IMR-90 (cell line): ENCODE results near the gene SOS1. TPM values are rescaled to one million over a fixed set of nuclear protein-coding genes. Genes with fewer than 3 reads are reported as not detected.
A peak's percentile ranks its signal among the peaks of the same experiment; 100 is the strongest.

Source experiments
- ATAC-seq: fragments of 200-7000 bp; cut with Tn5 transposase; 2 replicates; pipeline ENCODE4 v1.9.1; 2020; ENCODE audit warnings: low read depth, mild to moderate bottlenecking, moderate library complexity
- BruUV-seq: library from RNA; stranded (reverse); fragments of 400-500 nt; replicated peaks from 2 replicates; lab custom pipeline; 2021; lab: Mats Ljungman, UMichigan
- CTCF ChIA-PET: fragments of 300-600 bp; formaldehyde crosslinking; extraction: SDS; loops from one replicate; lab custom pipeline; 2021; ENCODE audit warnings: antibody characterized with exemption; lab: Yijun Ruan, JAX
- POLR2A ChIA-PET: fragments of 300-600 bp; sonication (Branson Sonifier 250); formaldehyde crosslinking; loops from one replicate; lab custom pipeline; 2022; ENCODE audit warnings: antibody characterized with exemption; ENCODE audit not compliant: unreplicated experiment; lab: Charles Lee
- DNase-seq: peaks from one replicate; pipeline ENCODE4 v3.0.0; 2013
- H2AFZ ChIP-seq: replicated peaks from 2 replicates; pipeline ENCODE3; 2013; ENCODE audit warnings: low read length, mild to moderate bottlenecking; ENCODE audit not compliant: poor library complexity
- H2AK5ac ChIP-seq: 2 replicates; pipeline ENCODE4 v1.6.1; 2013; ENCODE audit warnings: low read depth, low read length, inconsistent platforms
- H2AK9ac ChIP-seq: replicated peaks from 2 replicates; pipeline ENCODE3; 2013; ENCODE audit warnings: mild to moderate bottlenecking, low read depth, low read length, moderate library complexity; ENCODE audit not compliant: poor library complexity
- H2BK120ac ChIP-seq: 2 replicates; pipeline ENCODE4 v1.6.1; 2013; ENCODE audit warnings: low read depth, low read length, inconsistent platforms
- H2BK15ac ChIP-seq: 3 replicates; pipeline ENCODE4 v1.6.1; 2013; ENCODE audit warnings: low read depth, low read length, inconsistent platforms
- H2BK20ac ChIP-seq: 2 replicates; pipeline ENCODE4 v1.6.1; 2013; ENCODE audit warnings: low read depth, mild to moderate bottlenecking, inconsistent platforms, low read length, moderate library complexity
- H2BK5ac ChIP-seq: 2 replicates; pipeline ENCODE4 v1.6.1; 2013; ENCODE audit warnings: mild to moderate bottlenecking, low read depth, low read length, inconsistent platforms; ENCODE audit not compliant: poor library complexity, severe bottlenecking
- H3K14ac ChIP-seq: replicated peaks from 2 replicates; pipeline ENCODE4 v1.6.1; 2013; ENCODE audit warnings: low read depth, low read length, inconsistent platforms
- H3K18ac ChIP-seq: 2 replicates; pipeline ENCODE4 v1.6.1; 2013; ENCODE audit warnings: low read depth, low read length, control low read depth
- H3K23ac ChIP-seq: 2 replicates; pipeline ENCODE4 v1.6.1; 2013; ENCODE audit warnings: low read depth, low read length, inconsistent platforms
- H3K27ac ChIP-seq: 2 replicates; pipeline ENCODE4 v1.5.1; 2013; ENCODE audit warnings: mild to moderate bottlenecking, control low read depth, low read length; ENCODE audit not compliant: insufficient read depth
- H3K27me3 ChIP-seq: 2 replicates; pipeline ENCODE4 v1.6.1; 2013; ENCODE audit warnings: low read length; ENCODE audit not compliant: control insufficient read depth, insufficient read depth
- H3K36me3 ChIP-seq: 2 replicates; pipeline ENCODE4 v1.6.1; 2013; ENCODE audit warnings: low read length, mixed read lengths; ENCODE audit not compliant: control insufficient read depth, insufficient read depth
- H3K4ac ChIP-seq: 2 replicates; pipeline ENCODE4 v1.6.1; 2013; ENCODE audit warnings: low read depth, low read length, inconsistent platforms
- H3K4me1 ChIP-seq: 2 replicates; pipeline ENCODE4 v1.6.1; 2013; ENCODE audit warnings: low read length, mixed read lengths; ENCODE audit not compliant: control insufficient read depth, insufficient read depth
- H3K4me2 ChIP-seq: 2 replicates; pipeline ENCODE4 v1.6.1; 2013; ENCODE audit warnings: low read depth, mild to moderate bottlenecking, control low read depth, low read length, moderate library complexity
- H3K4me3 ChIP-seq: 2 replicates; pipeline ENCODE4 v1.5.1; 2013; ENCODE audit warnings: low read depth, mild to moderate bottlenecking, control low read depth, low read length, moderate library complexity; ENCODE audit not compliant: insufficient read depth
- H3K56ac ChIP-seq: 2 replicates; pipeline ENCODE4 v1.6.1; 2013; ENCODE audit warnings: low read length, inconsistent platforms; ENCODE audit not compliant: insufficient read depth; ENCODE audit errors: extremely low read depth
- H3K79me1 ChIP-seq, 2 experiments: 2 replicates each; pipeline ENCODE4 v1.6.1; 2013; ENCODE audit warnings: low read length in 2 of 2, inconsistent platforms in 1 of 2, low read depth in 1 of 2
- H3K9ac ChIP-seq: 2 replicates; pipeline ENCODE4 v1.6.1; 2013; ENCODE audit warnings: low read depth, low read length, control low read depth
- H3K9me1 ChIP-seq: 2 replicates; pipeline ENCODE4 v1.6.1; 2013; ENCODE audit warnings: low read length, inconsistent platforms; ENCODE audit not compliant: insufficient read depth
- H3K9me3 ChIP-seq: 2 replicates; pipeline ENCODE4 v1.6.1; 2013; ENCODE audit warnings: low read length; ENCODE audit not compliant: control insufficient read depth, insufficient read depth
- H4K20me1 ChIP-seq: 2 replicates; pipeline ENCODE4 v1.6.1; 2013; ENCODE audit warnings: low read length, inconsistent platforms; ENCODE audit not compliant: insufficient read depth
- H4K5ac ChIP-seq: 2 replicates; pipeline ENCODE4 v1.6.1; 2013; ENCODE audit warnings: mild to moderate bottlenecking, low read depth, low read length, control low read depth
- H4K8ac ChIP-seq, 2 experiments: 2 replicates each; pipeline ENCODE4 v1.6.1; 2013; ENCODE audit warnings: low read depth in 2 of 2, low read length in 2 of 2, control low read depth in 1 of 2, inconsistent platforms in 1 of 2
- H4K91ac ChIP-seq: 2 replicates; pipeline ENCODE4 v1.6.1; 2013; ENCODE audit warnings: low read depth, low read length, inconsistent platforms; ENCODE audit not compliant: insufficient read depth
- CEBPB ChIP-seq: IDR thresholded peaks from 2 replicates; pipeline ENCODE4 v1.6.1; 2012; ENCODE audit warnings: low read depth, low read length, improper control_type of control experiment
- MAZ ChIP-seq: IDR thresholded peaks from 2 replicates; pipeline ENCODE4 v1.6.1; 2012; ENCODE audit warnings: low read depth, mild to moderate bottlenecking, low read length, improper control_type of control experiment, moderate library complexity, borderline replicate concordance
- NFE2L2 ChIP-seq: fragments of 150-350 bp; IDR thresholded peaks from 2 replicates; pipeline ENCODE4 v1.6.1; 2016; ENCODE audit warnings: low read depth, mild to moderate bottlenecking, low read length
- POLR2A ChIP-seq: IDR thresholded peaks from 2 replicates; pipeline ENCODE4 v1.6.1; 2012; ENCODE audit warnings: mild to moderate bottlenecking, low read depth, low read length
- RFX5 ChIP-seq: IDR thresholded peaks from 2 replicates; pipeline ENCODE4 v1.8.0; 2012; ENCODE audit warnings: low read depth, mild to moderate bottlenecking, low read length, moderate library complexity
- WGBS, 2 experiments: methylation state at CpG; one replicate each; pipeline versions ENCODE4 v1.1.5 to v1.1.7; 2013; ENCODE audit warnings: missing lambda C conversion rate in 2 of 2; ENCODE audit not compliant: insufficient read length in 1 of 2; ENCODE audit errors: extremely low coverage in 2 of 2; 5-methylcytosine and 5-hydroxymethylcytosine counted together
- dilution Hi-C: fragments of 300-500 bp; cut with HindIII; formaldehyde crosslinking; loops from one replicate; pipeline ENCODE4 v1.14.3; 2018; ENCODE audit warnings: low sequenced_read_pairs; ENCODE audit not compliant: unreplicated experiment
- in situ Hi-C: fragments of 300-500 bp; cut with MboI; formaldehyde crosslinking; loops from 3 replicates; pipeline ENCODE4 v1.14.3; 2019; ENCODE audit warnings: low sequenced_read_pairs, inconsistent platforms, mixed read lengths
- intact Hi-C: fragments of 100-400 bp; cut with micrococcal nuclease; formaldehyde crosslinking; loops from 2 replicates; pipeline ENCODE4 v1.10.0; 2022
- polyA plus RNA-seq, 3 experiments: library from polyadenylated mRNA; depleted of rRNA; stranded (reverse); fragments of >200 nt; gene quantifications; 2 replicates each; pipeline ENCODE4 v1.2.3, GENCODE V29; 2012; ENCODE audit warnings: low replicate concordance in 1 of 3
- total RNA-seq: library from RNA; depleted of rRNA; stranded (reverse); fragments of >200 nt; gene quantifications from 2 replicates; pipeline ENCODE4 v1.2.3, GENCODE V29; 2012

The SOS1 gene
- total and polyA plus RNA-seq, 2 of the 4 experiments (the other 2 are of a cell fraction) = 8.2 to 11.2 TPM

GRCh38 chr2:39139511-39140237 lies 18.8 kb upstream of the SOS1 start:
- Histone ChIP-seq H2BK20ac (no peak overlapping the region), H4K8ac (no peak overlapping the region), H3K27me3 (no peaks in the 10 kb centered on the region; the same call in 1 of the 2 replicates), H3K23ac (no peak overlapping the region), H3K79me1 (no peaks in the 10 kb centered on the region), H4K5ac (no peak overlapping the region), H3K9ac (no peak overlapping the region), H2BK15ac (no peak overlapping the region), H3K9me3 (no peaks in the 10 kb centered on the region), H3K4me1 (no peaks in the 10 kb centered on the region), H3K9me1 (no peaks in the 10 kb centered on the region), H3K14ac (no peak overlapping the region), H3K27ac (no peak overlapping the region), H3K36me3 (no peaks in the 10 kb centered on the region), H2BK120ac (no peak overlapping the region), H2AK5ac (no peak overlapping the region), H3K4ac (no peak overlapping the region), H2BK5ac (no peak overlapping the region), H3K18ac (no peak overlapping the region), H4K20me1 (no peaks in the 10 kb centered on the region), H3K4me3 (no peak overlapping the region), H3K56ac (no peak overlapping the region), H3K4me2 (no peak overlapping the region), H2AK9ac (no peak overlapping the region), H4K91ac (no peak overlapping the region), H2AFZ (no peak overlapping the region)
- ATAC-seq (no peak), DNase-seq (no peak)
- POLR2A ChIA-PET = no interaction called here
- BruUV-seq = no TSS peak
- CTCF ChIA-PET = no interaction called here
- WGBS, 2 experiments = no CpG with 5 or more reads among the region's 2 CpGs
- intact Hi-C loops = no loop called here
- dilution Hi-C loops = no loop called here
- in situ Hi-C loops = no loop called here
- no peak for TF ChIP-seq NFE2L2
- no peak for TF ChIP-seq POLR2A
- no peak for TF ChIP-seq RFX5
- no peak for TF ChIP-seq MAZ
- TF ChIP-seq CEBPB = peak; percentile 17; the same call in 1 of the 2 replicates
